Thyroid gland (tissue), 4 donors: ENCODE results near the gene YIPF3. TPM values are rescaled to one million over a fixed set of nuclear protein-coding genes. Genes with fewer than 3 reads are reported as not detected.
A peak's percentile ranks its signal among the peaks of the same experiment; 100 is the strongest.

ENCODE experiments used
- DNase-seq, 2 donors: peaks; one replicate each; pipeline ENCODE4 v3.0.0-alpha.2; 2019
- H3K27ac ChIP-seq, 3 donors: fragments of 200-600 bp; sonication (generic); 1 replicate in 2 of 3; 2 replicates in 1 of 3; pipeline ENCODE4 v1.5.1; 2016 to 2019; ENCODE audit warnings: mild to moderate bottlenecking in 1 of 3, moderate library complexity in 1 of 3
- H3K27me3 ChIP-seq: fragments of 200-600 bp; sonication (generic); one replicate; pipeline ENCODE4 v1.5.1; 2019
- H3K36me3 ChIP-seq, 2 donors: fragments of 200-600 bp; sonication (generic); one replicate each; pipeline ENCODE4 v1.5.1; 2016 to 2019
- H3K4me1 ChIP-seq, 2 donors: fragments of 200-600 bp; sonication (generic); one replicate each; pipeline ENCODE4 v1.5.1; 2017 to 2019
- H3K4me3 ChIP-seq, 3 donors: fragments of 200-600 bp; sonication (generic); replicated peaks in 1 of 3; 1 replicate in 2 of 3; 2 replicates in 1 of 3; pipeline ENCODE4 v1.5.1; 2016; ENCODE audit warnings: mild to moderate bottlenecking in 1 of 3
- H3K9me3 ChIP-seq: fragments of 200-600 bp; sonication (generic); one replicate; pipeline ENCODE4 v1.5.1; 2017
- CTCF ChIP-seq, 6 experiments: fragments of 200-600 bp in 3 of 6; fragments of 450-650 bp in 3 of 6; sonication (generic) in 3 of 6; IDR thresholded peaks; one replicate each; pipeline ENCODE4 v1.5.1; 2016 to 2019; ENCODE audit warnings: antibody characterized with exemption in 6 of 6, mild to moderate bottlenecking in 2 of 6, inconsistent platforms in 1 of 6, moderate library complexity in 1 of 6
- POLR2A ChIP-seq, 2 donors: fragments of 450-650 bp; IDR thresholded peaks; one replicate each; pipeline ENCODE4 v1.6.1; 2017; ENCODE audit warnings: antibody characterized with exemption in 2 of 2, mild to moderate bottlenecking in 2 of 2, moderate library complexity in 1 of 2
- WGBS, 2 donors: methylation state at CpG; one replicate each; pipeline ENCODE4 v1.1.5; 2017; 5-methylcytosine and 5-hydroxymethylcytosine counted together
- intact Hi-C: fragments of 100-400 bp; cut with DNase I; formaldehyde crosslinking; loops from one replicate; pipeline ENCODE4 v1.15.1; 2023
- total RNA-seq, 4 donors: library from RNA; depleted of rRNA; stranded (reverse); fragments of >200 nt; gene quantifications; one replicate each; pipeline ENCODE4 v1.2.3, GENCODE V29; 2016

Gene YIPF3
- total RNA-seq, 4 donors from 2014 or later = 126 to 145 (median 128) TPM

DNA sequence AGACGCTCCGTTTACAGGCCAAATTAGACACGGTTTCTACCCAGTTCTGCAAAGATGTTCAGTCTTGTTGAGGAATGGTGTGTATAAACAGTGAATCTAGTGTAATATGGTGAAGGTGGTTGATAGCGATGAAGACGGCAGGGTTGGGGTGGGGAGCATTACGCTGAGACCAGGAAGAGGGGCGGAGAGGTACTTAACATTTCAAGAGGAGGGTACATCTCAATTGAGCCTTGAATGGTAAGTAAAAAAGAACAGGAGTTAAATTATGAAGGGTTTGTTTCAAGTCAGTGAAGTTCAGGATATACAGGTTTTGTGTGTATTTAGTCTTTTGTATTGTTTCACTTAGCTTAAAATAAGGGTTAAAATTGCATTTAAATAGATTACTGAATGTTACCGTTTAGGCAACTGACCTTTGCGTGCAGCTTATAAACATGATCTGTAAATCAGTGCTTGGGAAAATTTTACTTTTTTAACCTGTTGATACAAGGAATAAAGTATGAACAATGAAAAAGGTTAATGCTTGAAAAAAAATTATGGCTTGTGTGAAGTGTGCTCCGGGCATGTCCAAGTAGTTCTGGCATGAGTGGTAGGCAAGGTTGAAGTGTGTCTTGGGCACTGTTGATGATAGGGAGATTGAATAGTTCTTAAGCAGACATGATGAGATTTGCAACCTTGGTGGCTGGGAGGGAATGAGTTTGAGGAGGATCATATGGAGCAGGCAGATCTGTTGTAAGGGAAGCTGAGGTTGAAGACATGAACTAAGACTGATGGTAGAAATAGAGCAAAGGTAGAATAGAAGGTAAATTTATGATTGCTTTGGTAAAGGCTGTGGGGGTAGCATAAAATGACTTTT, 1.0 kb upstream of the YIPF3 start:
- no peak for TF ChIP-seq CTCF (IDR thresholded peaks at IDR 0.05)
- TF ChIP-seq POLR2A (IDR thresholded peaks at IDR 0.05) = no peak
- H3K36me3 ChIP-seq = peaks cover 45 to 55% of the 10 kb centered on the region in 2 donors
- 3% methylated on average over 10 of the region's 10 CpGs for WGBS, 2 donors
- H3K27ac ChIP-seq = peak overlapping the region in 2 of 3 donors; percentile 58 to 87
- peak overlapping the region; percentile 66 to 95 (median 90) for H3K4me3 ChIP-seq
- H3K4me1 ChIP-seq = peaks cover 38 to 49% of the 10 kb centered on the region in 2 donors
- no peaks in the 10 kb centered on the region for H3K27me3 ChIP-seq
- no peak for DNase-seq
- intact Hi-C loops = no loop called here
- no peaks in the 10 kb centered on the region for H3K9me3 ChIP-seq

DNA sequence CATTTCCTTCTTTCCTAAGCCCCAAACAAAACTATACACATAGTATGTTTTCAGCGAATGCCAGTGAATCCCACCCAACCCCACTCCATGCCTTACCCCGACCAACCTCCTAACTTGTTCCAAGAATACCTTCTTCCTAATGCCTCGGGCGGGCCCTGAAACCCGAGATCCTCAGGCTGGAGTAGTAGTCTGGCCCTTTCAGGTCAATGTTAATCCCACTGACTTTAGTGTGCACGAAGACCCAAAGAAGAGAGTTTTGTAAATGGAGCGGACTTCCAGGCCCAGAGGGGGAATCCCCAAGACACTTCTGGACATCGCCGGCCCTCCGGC, 394 bp downstream of the YIPF3 start:
- intact Hi-C loops = no loop called here
- H3K9me3 ChIP-seq = no peaks in the 10 kb centered on the region
- peaks cover 29 to 37% of the 10 kb centered on the region in 2 donors for H3K4me1 ChIP-seq
- H3K27ac ChIP-seq = peak overlapping the region; percentile 66 to 87 (median 77)
- H3K27me3 ChIP-seq = no peaks in the 10 kb centered on the region
- peaks cover 54 to 58% of the 10 kb centered on the region in 2 donors for H3K36me3 ChIP-seq
- TF ChIP-seq CTCF (IDR thresholded peaks at IDR 0.05) (no peak), POLR2A (IDR thresholded peaks at IDR 0.05) (no peak)
- WGBS, 2 donors = 0 to 1% methylated on average over 8 to 10 of the region's 10 CpGs
- H3K4me3 ChIP-seq = peak overlapping the region; percentile 66 to 95 (median 72)
- no peak for DNase-seq

DNA sequence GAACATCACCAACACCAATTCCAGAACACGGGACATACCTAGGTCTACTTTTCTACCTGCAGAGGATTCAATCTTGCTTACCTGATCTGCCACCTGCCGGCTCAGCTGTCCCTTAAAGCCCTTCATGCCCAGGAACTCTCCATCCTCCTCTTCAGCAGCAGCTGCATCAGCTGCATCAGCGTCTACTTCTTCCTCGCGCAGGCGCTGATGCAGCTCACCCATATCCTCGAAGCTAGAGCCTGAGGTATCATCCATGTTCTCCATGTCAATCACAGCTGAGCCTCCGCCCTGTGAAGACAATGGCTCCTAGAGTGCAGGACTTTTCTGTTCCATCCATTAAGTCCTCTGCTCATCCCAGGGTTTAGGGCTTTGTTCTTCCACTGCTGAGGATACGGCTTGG, 918 bp downstream of the YIPF3 start:
- intact Hi-C loops = no loop called here
- Histone ChIP-seq H3K36me3 (peaks cover 53% of the 10 kb centered on the region in 2 donors), H3K27ac (peak overlapping the region in 1 of 3 donors; percentile 66), H3K4me1 (peaks cover 25 to 33% of the 10 kb centered on the region in 2 donors), H3K27me3 (no peaks in the 10 kb centered on the region), H3K4me3 (peak overlapping the region in 2 of 3 donors; percentile 66 to 95), H3K9me3 (no peaks in the 10 kb centered on the region)
- DNase-seq = no peak
- 70 to 72% methylated on average over 9 of the region's 9 CpGs for WGBS, 2 donors
- TF ChIP-seq POLR2A (IDR thresholded peaks at IDR 0.05) = no peak
- TF ChIP-seq CTCF (IDR thresholded peaks at IDR 0.05) = no peak

DNA sequence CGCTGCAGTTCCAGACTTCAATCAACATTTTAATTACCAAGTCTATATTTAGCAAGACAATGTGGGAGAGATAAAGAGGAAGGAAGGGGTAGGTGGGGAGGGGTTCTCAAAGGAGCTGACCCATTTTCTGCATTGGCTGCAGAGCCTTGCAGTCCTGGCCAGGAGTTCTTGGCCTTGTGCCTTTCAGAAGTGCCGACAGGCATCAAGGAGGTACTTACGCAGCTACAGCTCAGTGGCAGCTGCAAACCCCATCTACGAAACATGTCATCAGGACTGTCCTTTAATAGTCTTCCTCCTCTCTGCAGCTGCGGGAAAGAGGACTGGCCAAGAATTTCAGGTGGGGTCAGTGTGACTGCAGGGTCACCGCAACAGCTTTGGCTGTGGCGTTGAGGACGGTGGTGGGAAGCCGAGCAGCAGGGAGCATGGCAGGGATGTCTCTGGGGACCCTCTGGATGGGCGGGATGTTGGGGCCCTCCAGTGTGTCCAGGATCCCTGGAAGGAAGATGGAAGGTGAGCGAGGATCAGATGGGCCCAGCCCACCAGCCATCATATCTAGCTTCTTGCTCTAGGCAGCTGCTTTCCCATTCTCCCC, 4.8 kb downstream of the YIPF3 start:
- Histone ChIP-seq H3K27ac (no peak overlapping the region), H3K36me3 (peaks cover 36 to 39% of the 10 kb centered on the region in 2 donors), H3K27me3 (no peaks in the 10 kb centered on the region), H3K4me1 (peaks cover 25 to 34% of the 10 kb centered on the region in 2 donors), H3K4me3 (no peak overlapping the region), H3K9me3 (no peaks in the 10 kb centered on the region)
- WGBS, 2 donors = 77 to 83% methylated on average over 11 of the region's 11 CpGs
- DNase-seq = no peak
- TF ChIP-seq CTCF (IDR thresholded peaks at IDR 0.05) (no peak), POLR2A (IDR thresholded peaks at IDR 0.05) (no peak)
- intact Hi-C loops = no loop called here

DNA sequence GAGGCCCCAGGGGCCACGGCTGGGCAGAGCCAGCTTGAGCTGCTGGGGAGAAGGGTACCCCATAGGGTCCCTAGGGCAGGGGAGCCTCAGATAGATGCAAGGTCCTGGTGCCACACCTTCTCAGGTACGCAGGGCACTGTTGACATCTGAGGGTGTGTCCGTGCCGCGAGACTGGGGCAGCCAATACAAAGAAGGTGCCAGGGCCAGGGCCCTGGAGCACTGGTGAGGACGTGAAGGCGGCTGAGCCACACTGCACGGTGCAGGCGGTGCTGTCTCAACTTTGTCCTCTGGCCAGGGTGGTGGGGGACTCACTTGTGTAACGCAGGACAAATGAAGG, 5.9 kb downstream of the YIPF3 start:
- Histone ChIP-seq H3K9me3 (no peaks in the 10 kb centered on the region), H3K4me3 (no peak overlapping the region), H3K27me3 (no peaks in the 10 kb centered on the region), H3K4me1 (peaks cover 19 to 31% of the 10 kb centered on the region in 2 donors), H3K36me3 (peaks cover 36 to 39% of the 10 kb centered on the region in 2 donors), H3K27ac (no peak overlapping the region)
- no peak for TF ChIP-seq CTCF (IDR thresholded peaks at IDR 0.05)
- no peak for TF ChIP-seq POLR2A (IDR thresholded peaks at IDR 0.05)
- 92 to 96% methylated on average over 5 to 9 of the region's 10 CpGs for WGBS, 2 donors
- no peak for DNase-seq
- intact Hi-C loops = no loop called here
